Measurements from ENCODE around the gene MAST3. TPM values are rescaled to one million over a fixed set of nuclear protein-coding genes. Genes with fewer than 3 reads are reported as not detected.

Gene MAST3
- total RNA-seq, 1 experiment from 2014 or later, result 11.5 TPM

GRCh38 chr19:18109341-18109732 is 11.8 kb downstream of the MAST3 start:
- TF ChIP-seq ZBTB43 (CRISPR knock-in tag; IDR thresholded peaks at IDR 0.05), result 0 out of 2 replicates have a peak, but pooled peaks have one; percentile 1
- TF ChIP-seq ZSCAN18 (CRISPR knock-in tag; IDR thresholded peaks at IDR 0.05), result no peak
- CTCF ChIA-PET, result interaction anchor here (0.7 to 3.0 kb wide), 17 partner anchors 9 to 279 kb away, joined by 3 to 18 read pairs (median 4); partner anchors contain the start of gene ARRDC2
- Mint-ChIP-seq H3K36me3 (no peaks in the 10 kb centered on the region), H3K4me3 (peak overlapping the region; percentile 78), H3K27ac (no peak overlapping the region), H3K27me3 (ENCODE audit: low read depth) (peaks cover 33% of the 10 kb centered on the region), H3K9me3 (no peaks in the 10 kb centered on the region), H3K4me1 (peaks cover 14% of the 10 kb centered on the region)
- ATAC-seq, result peak; percentile 4; the same call in 1 of the 2 replicates
- DNase-seq (ENCODE audit: low spot score), result no peak
- POLR2A ChIA-PET, result interaction anchor here (0.7 to 1.0 kb wide), 2 partner anchors 48 to 95 kb away, joined by 3 to 4 read pairs; no protein-coding TSS in a partner anchor

GRCh38 chr19:18109733-18110608 is 12.4 kb downstream of the MAST3 start:
- DNase-seq (ENCODE audit: low spot score), result peak; percentile 60
- CTCF ChIA-PET, result interaction anchor here (0.7 to 3.0 kb wide), 23 partner anchors 8 to 278 kb away, joined by 3 to 18 read pairs (median 4); partner anchors contain the start of genes ARRDC2 and RAB3A
- Mint-ChIP-seq H3K27me3 (ENCODE audit: low read depth) (peaks cover 33% of the 10 kb centered on the region), H3K4me1 (peaks cover 11% of the 10 kb centered on the region), H3K9me3 (no peaks in the 10 kb centered on the region), H3K27ac (no peak overlapping the region), H3K36me3 (no peaks in the 10 kb centered on the region), H3K4me3 (peak overlapping the region; percentile 78)
- POLR2A ChIA-PET, result interaction anchor here (0.6 to 1.0 kb wide), 3 partner anchors 48 to 169 kb away, joined by 3 to 9 read pairs (median 4); no protein-coding TSS in a partner anchor
- peak; percentile 66 for ATAC-seq
- no peak for TF ChIP-seq NFATC4 (CRISPR knock-in tag; IDR thresholded peaks at IDR 0.05)
- TF ChIP-seq MYBL2 (CRISPR knock-in tag; IDR thresholded peaks at IDR 0.05), result peak; percentile 32; the same call in 1 of the 2 replicates
- TF ChIP-seq, protein P1, sequence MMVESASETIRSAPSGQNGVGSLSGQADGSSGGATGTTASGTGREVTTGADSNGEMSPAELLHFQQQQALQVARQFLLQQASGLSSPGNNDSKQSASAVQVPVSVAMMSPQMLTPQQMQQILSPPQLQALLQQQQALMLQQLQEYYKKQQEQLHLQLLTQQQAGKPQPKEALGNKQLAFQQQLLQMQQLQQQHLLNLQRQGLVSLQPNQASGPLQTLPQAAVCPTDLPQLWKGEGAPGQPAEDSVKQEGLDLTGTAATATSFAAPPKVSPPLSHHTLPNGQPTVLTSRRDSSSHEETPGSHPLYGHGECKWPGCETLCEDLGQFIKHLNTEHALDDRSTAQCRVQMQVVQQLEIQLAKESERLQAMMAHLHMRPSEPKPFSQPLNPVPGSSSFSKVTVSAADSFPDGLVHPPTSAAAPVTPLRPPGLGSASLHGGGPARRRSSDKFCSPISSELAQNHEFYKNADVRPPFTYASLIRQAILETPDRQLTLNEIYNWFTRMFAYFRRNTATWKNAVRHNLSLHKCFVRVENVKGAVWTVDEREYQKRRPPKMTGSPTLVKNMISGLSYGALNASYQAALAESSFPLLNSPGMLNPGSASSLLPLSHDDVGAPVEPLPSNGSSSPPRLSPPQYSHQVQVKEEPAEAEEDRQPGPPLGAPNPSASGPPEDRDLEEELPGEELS (CRISPR knock-in tag; IDR thresholded peaks at IDR 0.05), result peak; percentile 76; the same call in 1 of the 2 replicates
- peak; percentile 61; the same call in 1 of the 2 replicates for TF ChIP-seq ETV6 (CRISPR knock-in tag; IDR thresholded peaks at IDR 0.05)
- TF ChIP-seq NR1H2 (CRISPR knock-in tag; IDR thresholded peaks at IDR 0.05), result no peak
- TF ChIP-seq STAT6 (CRISPR knock-in tag; conservative IDR thresholded peaks at IDR 0.05; ENCODE audit: low read depth), result no peak
- TF ChIP-seq ZNF232 (CRISPR knock-in tag; IDR thresholded peaks at IDR 0.05), result peak; percentile 69; the same call in 1 of the 2 replicates
- no peak for TF ChIP-seq ESRRA (CRISPR knock-in tag; IDR thresholded peaks at IDR 0.05; ENCODE audit: borderline replicate concordance)
- TF ChIP-seq ATF1 (CRISPR knock-in tag; IDR thresholded peaks at IDR 0.05), result 0 out of 2 replicates have a peak, but pooled peaks have one; percentile 29
- TF ChIP-seq ZNF396 (CRISPR knock-in tag; IDR thresholded peaks at IDR 0.05; ENCODE audit: borderline replicate concordance), result no peak
- no peak for TF ChIP-seq ZNF671 (CRISPR knock-in tag; IDR thresholded peaks at IDR 0.05)
- TF ChIP-seq, protein P2, sequence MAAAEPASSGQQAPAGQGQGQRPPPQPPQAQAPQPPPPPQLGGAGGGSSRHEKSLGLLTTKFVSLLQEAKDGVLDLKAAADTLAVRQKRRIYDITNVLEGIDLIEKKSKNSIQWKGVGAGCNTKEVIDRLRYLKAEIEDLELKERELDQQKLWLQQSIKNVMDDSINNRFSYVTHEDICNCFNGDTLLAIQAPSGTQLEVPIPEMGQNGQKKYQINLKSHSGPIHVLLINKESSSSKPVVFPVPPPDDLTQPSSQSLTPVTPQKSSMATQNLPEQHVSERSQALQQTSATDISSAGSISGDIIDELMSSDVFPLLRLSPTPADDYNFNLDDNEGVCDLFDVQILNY (CRISPR knock-in tag; IDR thresholded peaks at IDR 0.05), result peak; percentile 30; the same call in 1 of the 2 replicates
- TF ChIP-seq HMGA2 (CRISPR knock-in tag; IDR thresholded peaks at IDR 0.05), result no peak
- TF ChIP-seq FOXP1 (CRISPR knock-in tag; IDR thresholded peaks at IDR 0.05; ENCODE audit: borderline replicate concordance), result peak; percentile 36; the same call in 1 of the 2 replicates
- no peak for TF ChIP-seq ELF4 (CRISPR knock-in tag; IDR thresholded peaks at IDR 0.05; ENCODE audit: low read depth)
- TF ChIP-seq ZBTB43 (CRISPR knock-in tag; IDR thresholded peaks at IDR 0.05), result 0 out of 2 replicates have a peak, but pooled peaks have one; percentile 38
- TF ChIP-seq, protein P3, sequence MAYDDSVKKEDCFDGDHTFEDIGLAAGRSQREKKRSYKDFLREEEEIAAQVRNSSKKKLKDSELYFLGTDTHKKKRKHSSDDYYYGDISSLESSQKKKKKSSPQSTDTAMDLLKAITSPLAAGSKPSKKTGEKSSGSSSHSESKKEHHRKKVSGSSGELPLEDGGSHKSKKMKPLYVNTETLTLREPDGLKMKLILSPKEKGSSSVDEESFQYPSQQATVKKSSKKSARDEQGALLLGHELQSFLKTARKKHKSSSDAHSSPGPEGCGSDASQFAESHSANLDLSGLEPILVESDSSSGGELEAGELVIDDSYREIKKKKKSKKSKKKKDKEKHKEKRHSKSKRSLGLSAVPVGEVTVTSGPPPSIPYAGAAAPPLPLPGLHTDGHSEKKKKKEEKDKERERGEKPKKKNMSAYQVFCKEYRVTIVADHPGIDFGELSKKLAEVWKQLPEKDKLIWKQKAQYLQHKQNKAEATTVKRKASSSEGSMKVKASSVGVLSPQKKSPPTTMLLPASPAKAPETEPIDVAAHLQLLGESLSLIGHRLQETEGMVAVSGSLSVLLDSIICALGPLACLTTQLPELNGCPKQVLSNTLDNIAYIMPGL (CRISPR knock-in tag; IDR thresholded peaks at IDR 0.05), result peak; percentile 67; the same call in 1 of the 2 replicates
- TF ChIP-seq EMX1 (CRISPR knock-in tag; IDR thresholded peaks at IDR 0.05), result no peak

Data from WTC11 (cell line).